Midbrain (tissue), 1 donor: ENCODE results near the gene MOSPD3.
"Not testable (repeated sequence)": the region's sequence is repeated elsewhere in the genome, so short reads cannot be mapped to it uniquely, and the experiment has no call there.

ENCODE experiments used
- DNase-seq: peaks from one replicate; lab custom pipeline; 2025; lab: John Stamatoyannopoulos, UW

MOSPD3 gene

DNA sequence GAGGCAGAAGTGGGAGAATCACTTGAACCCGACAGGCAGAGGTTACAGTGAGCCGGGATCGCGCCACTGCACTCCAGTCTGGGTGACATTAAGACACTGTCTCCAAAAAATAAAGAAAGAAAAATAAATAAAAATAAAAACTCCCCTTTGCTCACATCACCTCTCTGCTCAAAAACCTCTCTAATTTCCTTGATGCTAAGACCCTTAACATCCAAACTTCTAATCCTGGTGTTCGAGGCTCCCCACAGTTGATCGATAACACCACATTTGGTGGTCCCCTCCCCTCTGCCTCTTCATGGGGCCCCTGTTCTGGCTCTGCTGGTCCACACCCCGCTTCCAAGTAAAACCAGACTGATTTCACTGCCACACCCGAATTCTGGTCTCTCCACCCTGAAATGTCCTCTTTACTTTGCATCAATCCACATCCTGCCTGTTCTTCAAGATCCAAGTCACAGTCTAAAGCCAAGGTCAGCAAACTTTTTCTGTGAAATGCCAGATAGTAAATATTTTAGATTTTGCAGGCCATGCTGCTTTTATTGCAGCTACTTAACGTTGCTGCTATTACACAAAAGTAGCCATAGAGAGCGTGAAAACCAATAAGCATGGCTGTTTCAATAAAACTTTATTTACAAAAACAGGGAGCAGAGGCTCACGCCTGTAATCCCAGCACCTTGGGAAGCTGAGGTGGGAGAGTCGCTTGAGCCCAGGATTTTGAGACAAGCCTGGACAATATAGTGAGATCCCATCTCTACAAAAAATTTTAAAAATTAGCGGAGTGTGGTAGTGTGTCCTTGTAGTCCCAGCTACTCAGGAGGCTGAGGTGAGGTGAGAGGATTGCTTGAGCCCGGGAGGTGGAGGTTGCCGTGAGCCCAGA is 11.8 kb downstream of the MOSPD3 start:
- no peak for DNase-seq

DNA sequence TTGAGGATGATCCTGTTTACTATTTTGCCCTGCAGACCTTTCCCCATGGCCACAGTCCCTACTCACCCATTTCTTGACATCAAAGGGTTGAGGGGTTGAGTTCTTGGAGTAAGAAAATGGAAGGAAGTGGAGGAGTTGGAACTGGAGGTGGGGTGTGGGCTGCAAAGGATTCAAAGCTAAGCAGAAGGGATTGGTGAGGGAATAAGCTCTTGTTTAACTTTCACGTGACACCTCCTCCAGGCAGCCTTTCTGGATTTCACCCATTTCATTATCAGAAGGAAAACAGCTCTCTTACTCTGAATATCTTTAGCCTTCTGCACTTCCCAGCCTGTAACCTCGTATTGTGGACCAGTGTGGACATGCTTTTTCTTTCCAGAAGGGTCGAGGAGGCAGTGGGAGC is 13.7 kb downstream of the MOSPD3 start:
- DNase-seq, result no peak

- peak; percentile 29 for DNase-seq
Observed at GRCh38 chr7:100626530-100627237, 14.3 kb downstream of the MOSPD3 start.

DNA sequence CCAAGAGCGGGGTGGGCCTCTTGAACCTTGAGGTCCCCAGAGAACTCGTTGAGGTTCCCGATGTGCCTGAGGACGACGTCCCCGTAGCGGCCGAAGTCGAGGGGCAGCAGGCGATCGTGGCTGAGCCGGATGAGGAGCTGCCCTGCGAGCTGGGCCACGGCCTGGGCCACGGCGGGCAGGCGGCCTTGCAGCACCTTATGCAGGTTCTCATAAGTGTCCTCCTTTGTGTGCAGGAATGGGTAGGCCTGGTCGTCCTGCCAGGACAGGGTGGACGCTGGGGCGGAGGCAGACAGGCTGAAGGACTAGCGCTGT is 14.9 kb downstream of the MOSPD3 start:
- DNase-seq, result no peak

DNA sequence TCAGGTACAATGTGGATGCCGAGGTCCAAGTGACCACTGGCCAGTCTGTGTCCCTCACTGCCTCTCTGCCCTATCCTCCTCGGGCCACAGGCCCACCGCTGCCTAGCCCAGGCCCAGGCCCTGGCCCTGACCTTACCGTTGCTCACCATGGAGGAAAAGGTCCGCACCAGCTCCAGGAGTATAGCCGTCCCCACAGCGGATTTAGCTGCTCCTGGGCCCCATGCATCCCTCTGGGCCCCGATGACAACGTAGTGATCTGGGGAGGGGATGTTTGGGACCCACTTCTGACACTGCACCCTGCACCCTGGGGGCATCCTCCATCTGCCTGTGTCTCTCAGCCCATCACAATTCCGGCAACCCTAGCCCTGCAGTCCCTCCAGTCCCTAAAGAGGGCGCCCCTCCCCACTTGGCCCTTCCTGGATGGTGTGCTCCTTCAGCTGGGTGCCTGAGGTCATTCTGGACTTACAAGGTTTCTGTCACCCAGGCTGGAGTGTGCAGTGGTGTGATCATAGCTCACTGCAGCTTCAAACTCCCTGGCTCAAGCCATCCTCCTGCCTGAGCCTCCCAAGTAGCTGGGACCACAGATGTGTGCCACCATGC is 16.9 kb downstream of the MOSPD3 start:
- DNase-seq, result no peak

- no peak for DNase-seq
Observed at GRCh38 chr7:100630066-100630465, 17.7 kb downstream of the MOSPD3 start.

- no peak for DNase-seq
Observed at GRCh38 chr7:100632951-100633717, 20.8 kb downstream of the MOSPD3 start.

DNA sequence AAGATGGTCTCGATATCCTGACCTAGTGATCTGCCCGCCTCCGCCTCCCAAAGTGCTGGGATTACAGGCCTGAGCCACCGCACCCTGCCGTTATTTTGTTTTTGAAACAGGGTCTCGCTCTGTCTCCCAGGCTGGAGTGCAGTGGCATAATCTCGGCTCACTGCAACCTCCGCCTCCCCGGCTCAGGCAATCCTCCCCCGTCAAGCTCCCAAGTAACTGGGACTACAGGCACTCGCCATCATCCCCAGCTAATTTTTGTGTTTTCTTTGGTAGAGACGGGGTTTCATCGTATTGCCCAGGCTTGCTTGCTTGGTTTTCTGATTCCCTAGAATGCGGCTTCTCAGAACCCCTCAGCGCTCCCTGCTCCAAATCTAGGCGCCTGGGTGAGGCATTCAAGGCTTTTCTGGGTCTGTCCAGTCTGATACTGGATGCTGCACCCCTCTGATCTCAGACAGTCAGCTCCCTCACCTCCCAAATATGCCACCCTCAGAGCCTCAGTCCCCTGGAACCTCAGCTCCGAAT is 27.7 kb downstream of the MOSPD3 start:
- DNase-seq, result no peak

DNA sequence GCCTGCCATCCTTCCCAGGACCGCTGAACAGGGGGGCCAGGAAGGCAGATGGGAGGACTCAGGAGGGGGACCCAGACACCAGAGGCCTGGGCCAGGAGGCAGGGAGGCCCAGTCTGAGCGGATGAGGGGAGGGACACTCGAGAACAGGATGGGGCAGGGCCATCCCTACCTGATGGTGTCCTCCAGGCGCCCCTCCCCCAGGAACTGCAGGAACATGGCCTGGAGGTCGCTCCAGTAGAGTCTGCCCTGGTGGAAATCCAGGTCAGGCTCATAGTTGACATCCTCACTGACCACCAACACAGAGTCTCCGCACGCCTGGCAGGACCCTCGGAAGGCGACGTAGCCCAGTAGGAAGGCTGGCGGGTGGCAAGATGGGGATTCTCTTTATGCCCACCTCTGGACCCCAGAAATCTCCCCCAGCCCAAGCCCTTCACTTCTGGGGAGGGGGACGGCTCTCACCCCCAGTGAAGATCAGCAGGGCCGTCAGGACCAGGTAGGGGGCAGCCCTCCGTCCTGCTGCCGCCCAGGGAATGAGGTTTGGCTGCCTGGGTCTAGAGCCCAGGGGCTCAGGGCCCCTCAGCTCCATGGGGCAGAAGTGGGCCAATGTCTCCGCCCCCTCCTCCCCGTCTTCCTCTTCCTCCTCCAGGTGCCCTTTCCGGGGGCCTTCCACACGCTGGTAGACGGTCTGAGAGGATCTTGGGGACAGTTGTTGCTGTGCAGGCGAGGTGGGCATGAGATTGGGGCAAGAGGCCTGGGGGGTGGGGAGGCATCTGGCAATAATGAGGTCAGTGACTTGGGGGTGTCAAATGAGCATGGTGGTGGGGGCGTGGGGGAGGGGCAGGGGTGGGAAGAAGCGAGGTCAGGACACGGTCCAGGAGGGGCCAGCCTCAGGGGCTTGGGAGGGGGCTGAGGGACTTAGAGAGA is 28.4 kb downstream of the MOSPD3 start:
- no peak for DNase-seq

- DNase-seq, result no peak
Observed at GRCh38 chr7:100641463-100641859, 29.1 kb downstream of the MOSPD3 start, which contains the start of gene TFR2. Gene TFR2 (minus strand): TSS chr7:100641552. CDS start chr7:100641509, 43 bp downstream.

GRCh38 chr7:100641860-100642533 is 29.7 kb downstream of the MOSPD3 start:
- DNase-seq, result no peak

GRCh38 chr7:100642534-100642907 is 30.2 kb downstream of the MOSPD3 start:
- no peak for DNase-seq

DNA sequence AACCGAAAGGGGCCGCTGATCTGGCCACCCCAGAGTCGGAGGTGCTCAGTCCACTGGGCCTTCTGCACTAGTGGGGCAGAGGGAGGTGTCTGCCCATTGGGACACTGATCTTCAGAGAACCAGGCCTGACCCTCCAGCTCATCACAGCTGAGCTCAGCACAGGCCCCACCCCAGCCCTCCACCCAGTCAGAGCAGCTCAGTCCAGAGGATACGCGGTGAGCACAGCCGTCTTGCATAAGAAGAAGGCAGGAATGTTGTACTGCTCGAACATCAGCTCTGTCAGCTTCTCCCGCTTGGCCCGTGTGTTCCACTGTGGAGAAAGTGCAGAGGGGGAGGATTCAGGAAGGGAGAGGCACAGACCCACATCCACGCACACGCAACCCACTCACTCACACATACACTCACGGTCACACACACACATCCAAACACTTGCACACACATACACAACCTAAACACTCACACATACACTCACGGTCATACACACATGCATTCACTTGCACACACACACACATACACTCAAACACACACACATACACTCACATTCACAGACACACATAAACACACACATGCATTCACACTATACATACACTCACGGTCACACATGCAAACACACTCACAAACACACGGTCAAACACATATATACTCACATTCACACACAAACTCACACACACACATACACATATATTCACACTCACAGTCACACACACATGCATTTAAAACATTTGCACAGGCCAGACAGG is 37.7 kb downstream of the MOSPD3 start:
- DNase-seq, result no peak

DNA sequence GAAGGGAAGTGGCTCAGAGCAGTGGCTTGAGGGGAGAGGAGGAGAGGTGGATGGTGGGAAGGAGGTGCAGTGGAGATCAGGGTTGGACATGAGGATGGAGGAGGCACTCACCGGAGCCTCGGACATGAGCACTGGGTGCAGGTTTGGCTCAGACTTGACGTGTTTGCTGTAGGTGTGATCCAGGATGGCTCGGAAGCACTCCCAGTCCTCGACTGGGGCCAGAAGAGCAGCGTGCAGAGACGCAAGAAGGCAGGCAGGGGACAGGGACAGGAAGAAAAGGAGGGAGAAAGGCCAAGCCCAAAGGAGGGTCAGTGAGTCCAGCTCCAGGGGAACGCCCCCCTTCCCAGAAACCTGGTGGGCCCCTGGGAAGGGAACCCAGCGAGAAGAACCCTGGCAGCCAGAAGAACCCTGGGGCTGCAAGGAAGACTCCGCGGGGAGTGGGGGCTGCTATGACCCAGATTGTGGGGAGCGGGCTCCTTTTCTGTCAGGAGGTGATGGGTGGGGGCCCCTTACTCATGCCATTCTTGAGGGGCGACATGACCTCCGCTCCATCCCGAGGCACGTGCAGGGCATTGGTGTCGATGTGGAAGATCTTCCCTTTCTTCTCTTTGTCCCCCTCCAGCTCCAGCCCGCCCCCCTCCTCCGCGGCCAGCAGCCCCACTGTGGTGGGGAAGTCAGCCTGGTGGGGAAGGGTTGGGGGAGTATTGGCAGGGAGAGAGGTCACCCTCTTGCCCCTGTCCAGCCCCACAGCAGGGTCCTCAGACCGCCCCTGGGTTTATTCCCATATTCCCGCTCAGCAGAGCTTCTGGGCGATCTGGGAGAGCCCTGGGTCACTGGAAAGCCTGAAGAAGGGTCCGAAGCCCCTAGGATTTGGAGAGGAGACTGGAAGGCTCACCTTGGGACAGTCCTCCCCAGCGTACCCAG is 42.8 kb downstream of the MOSPD3 start:
- DNase-seq, result no peak

DNA sequence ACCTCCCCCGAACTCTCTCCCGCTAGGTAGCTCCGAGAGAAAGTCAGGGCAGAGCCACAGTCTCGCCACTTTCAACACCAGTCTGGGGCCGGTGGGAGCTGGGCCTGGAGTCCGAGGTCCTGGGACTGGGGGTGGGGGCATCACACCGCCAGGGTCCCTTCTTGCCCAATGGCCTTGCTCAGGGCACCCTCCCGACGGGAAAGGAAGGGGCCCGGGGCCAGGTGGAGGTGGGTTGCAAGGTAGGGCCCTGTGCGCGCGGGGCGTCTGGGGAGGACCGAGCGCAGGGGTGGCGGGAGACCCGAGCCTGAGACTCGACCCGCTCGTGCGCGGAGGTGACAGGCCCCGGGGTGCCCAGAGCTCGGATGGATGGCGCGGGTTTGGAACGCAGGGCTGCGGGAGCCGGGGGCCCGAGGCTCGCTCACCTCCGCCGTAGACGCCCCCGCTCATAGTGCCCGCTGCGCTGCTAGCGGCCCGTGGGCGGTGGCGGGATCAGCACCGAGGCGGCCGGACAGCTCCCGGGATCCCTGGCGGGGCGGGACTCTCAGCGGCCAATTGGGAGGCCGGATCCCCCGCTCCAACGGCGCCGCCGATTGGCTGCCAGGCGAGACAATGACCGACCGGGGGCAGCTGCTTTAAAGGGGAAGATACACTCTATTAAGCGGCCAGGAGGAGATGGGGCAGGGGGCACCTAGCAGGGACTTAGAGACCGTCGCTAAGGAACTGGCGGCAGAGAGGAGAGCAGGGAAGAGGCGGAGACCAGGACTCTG is 43.8 kb downstream of the MOSPD3 start, which contains the start of gene ACTL6B:
TSS of gene ACTL6B (minus strand) at position 541 of the 767 bp plus-strand sequence. CDS start at position 447, 94 bp downstream.
- DNase-seq, result peak; percentile 62

DNA sequence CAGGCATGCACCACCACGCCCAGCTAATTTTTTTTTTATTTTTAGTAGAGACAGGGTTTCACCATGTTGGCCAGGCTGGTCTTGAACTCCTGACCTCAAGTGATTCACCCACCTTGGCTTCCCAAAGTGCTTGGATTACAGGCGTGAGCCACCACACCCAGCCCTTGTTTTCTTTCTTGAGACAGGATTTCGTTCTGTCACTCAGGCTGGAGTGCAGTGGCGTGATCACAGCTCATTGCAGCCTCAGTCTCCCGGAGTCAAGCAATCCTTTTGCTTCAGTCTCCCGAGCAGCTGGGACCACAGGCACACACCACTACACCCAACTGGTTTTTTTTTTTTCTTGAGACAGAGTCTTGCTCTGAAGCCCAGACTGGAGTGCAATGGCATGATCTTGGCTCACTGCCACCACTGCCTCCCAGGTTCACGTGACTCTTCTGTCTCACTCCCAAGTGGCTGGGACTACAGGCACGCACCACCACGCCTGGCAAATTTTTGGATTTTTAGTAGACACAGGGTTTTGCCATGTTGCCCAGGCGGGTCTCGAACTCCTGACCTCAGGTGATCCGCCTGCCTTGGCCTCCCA is 49.9 kb downstream of the MOSPD3 start:
- not testable (repeated sequence) for DNase-seq
